Measurements from ENCODE around the gene RNF223. TPM values are rescaled to one million over a fixed set of nuclear protein-coding genes. Genes with fewer than 3 reads are reported as not detected.

RNF223 gene
- total RNA-seq, 1 experiment from 2014 or later: 6.3 TPM

GRCh38 chr1:1085911-1086841 lies 12.1 kb upstream of the RNF223 start:
- intact Hi-C loops (cut with micrococcal nuclease): no loop called here
- Histone ChIP-seq H3K9me3 (ENCODE audit: control insufficient read depth in 1 of 2, insufficient read depth in 1 of 2, low read depth in 1 of 2, low read length in 2 of 2) (no peaks in the 10 kb centered on the region), H4K20me1 (ENCODE audit: insufficient read depth) (no peaks in the 10 kb centered on the region), H3K27me3 (ENCODE audit: insufficient read depth, low read length) (no peaks in the 10 kb centered on the region), H3K9ac (ENCODE audit: low read length) (no peak overlapping the region), H3K9me2 (ENCODE audit: insufficient read depth) (no peaks in the 10 kb centered on the region), H3K27ac (ENCODE audit: low read depth, low read length) (no peak overlapping the region; the same call in 1 of the 2 replicates), H3K79me2 (ENCODE audit: insufficient read depth, low read length) (no peaks in the 10 kb centered on the region), H3K4me1 (ENCODE audit: control insufficient read depth in 1 of 2, insufficient read depth in 2 of 2, low read length in 2 of 2) (no peaks in the 10 kb centered on the region), H3K36me3 (ENCODE audit: control insufficient read depth in 1 of 2, insufficient read depth in 2 of 2, low read length in 2 of 2) (no peaks in the 10 kb centered on the region), H3K4me3 (replicated peaks in 1 of 2; ENCODE audit: low read depth in 1 of 2, low read length in 2 of 2) (no peak overlapping the region), H2AFZ (ENCODE audit: low read depth, low read length, poor library complexity, severe bottlenecking) (no peak overlapping the region), H3K4me2 (ENCODE audit: low read length) (no peak overlapping the region)
- no TSS peak for BruUV-seq (replicated peaks)
- DNase-seq (ENCODE audit: low read depth, low spot score) (no peak), ATAC-seq (no peak)
- TF ChIP-seq SIN3A (IDR thresholded peaks at IDR 0.05; ENCODE audit: low read depth): no peak
- no peak for TF ChIP-seq EZH2 (IDR thresholded peaks at IDR 0.05)
- TF ChIP-seq TCF7L2 (IDR thresholded peaks at IDR 0.05; ENCODE audit: borderline replicate concordance, extremely low read depth, insufficient read depth, insufficient read length): no peak
- TF ChIP-seq CEBPB (IDR thresholded peaks at IDR 0.05; ENCODE audit: low read depth): no peak
- TF ChIP-seq, protein P1, sequence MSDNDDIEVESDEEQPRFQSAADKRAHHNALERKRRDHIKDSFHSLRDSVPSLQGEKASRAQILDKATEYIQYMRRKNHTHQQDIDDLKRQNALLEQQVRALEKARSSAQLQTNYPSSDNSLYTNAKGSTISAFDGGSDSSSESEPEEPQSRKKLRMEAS (IDR thresholded peaks at IDR 0.05): no peak
- ChIA-PET RAD21 (ENCODE audit: low non-redundant PET in 1 of 2, low total read pairs in 2 of 2, uncharacterized antibody in 2 of 2, unreplicated experiment in 2 of 2) (no interaction called here), POLR2A (no interaction called here), CTCF (no interaction called here)

DNA sequence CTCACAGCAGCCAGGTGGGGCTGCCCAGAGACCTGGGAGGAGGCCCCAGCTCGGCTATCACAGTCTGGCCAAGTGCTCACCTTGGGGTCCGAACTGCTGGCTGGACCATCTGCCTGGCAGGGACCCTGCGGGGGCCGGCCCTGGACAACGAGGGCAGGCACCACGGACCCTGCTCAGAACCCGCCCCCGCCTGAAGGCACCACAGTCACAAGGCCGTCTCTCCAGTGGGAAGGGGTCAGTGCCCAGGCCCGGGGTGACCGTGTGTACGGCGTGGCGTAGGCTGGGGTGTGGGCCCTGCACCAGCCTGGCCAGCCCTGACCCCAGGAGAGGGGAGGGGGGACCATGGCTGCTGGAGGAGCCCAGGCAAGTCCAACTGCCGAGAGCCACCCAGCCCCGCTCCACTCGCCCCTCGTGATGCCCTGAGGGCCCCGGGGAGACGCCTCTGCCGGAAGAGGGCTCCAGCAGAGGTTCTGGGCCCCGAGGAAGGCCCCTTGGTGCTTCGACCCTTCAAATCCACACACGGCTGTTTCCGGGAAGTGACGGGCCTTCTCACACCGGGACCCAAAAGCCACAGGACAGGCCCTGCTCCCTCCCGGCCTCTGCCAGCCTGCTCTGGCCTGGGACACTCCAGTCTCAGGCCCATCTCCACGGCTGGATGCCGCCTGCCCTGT lies 11.2 kb upstream of the RNF223 start:
- DNase-seq (ENCODE audit: low read depth, low spot score) (no peak), ATAC-seq (no peak)
- Histone ChIP-seq H3K9me3 (ENCODE audit: control insufficient read depth in 1 of 2, insufficient read depth in 1 of 2, low read depth in 1 of 2, low read length in 2 of 2) (no peaks in the 10 kb centered on the region), H3K9me2 (ENCODE audit: insufficient read depth) (no peaks in the 10 kb centered on the region), H3K4me1 (ENCODE audit: control insufficient read depth in 1 of 2, insufficient read depth in 2 of 2, low read length in 2 of 2) (peaks cover under 1 to 6% of the 10 kb centered on the region in 2 experiments), H3K27me3 (ENCODE audit: insufficient read depth, low read length) (no peaks in the 10 kb centered on the region), H4K20me1 (ENCODE audit: insufficient read depth) (no peaks in the 10 kb centered on the region), H3K9ac (ENCODE audit: low read length) (no peak overlapping the region), H3K27ac (ENCODE audit: low read depth, low read length) (no peak overlapping the region; the same call in 1 of the 2 replicates), H3K4me3 (replicated peaks in 1 of 2; ENCODE audit: low read depth in 1 of 2, low read length in 2 of 2) (no peak overlapping the region), H3K36me3 (ENCODE audit: control insufficient read depth in 1 of 2, insufficient read depth in 2 of 2, low read length in 2 of 2) (no peaks in the 10 kb centered on the region), H3K4me2 (ENCODE audit: low read length) (no peak overlapping the region), H3K79me2 (ENCODE audit: insufficient read depth, low read length) (no peaks in the 10 kb centered on the region), H2AFZ (ENCODE audit: low read depth, low read length, poor library complexity, severe bottlenecking) (no peak overlapping the region)
- intact Hi-C loops (cut with micrococcal nuclease): no loop called here
- BruUV-seq (replicated peaks): no TSS peak
- CTCF ChIA-PET: no interaction called here
- RAD21 ChIA-PET (ENCODE audit: low non-redundant PET in 1 of 2, low total read pairs in 2 of 2, uncharacterized antibody in 2 of 2, unreplicated experiment in 2 of 2): no interaction called here
- POLR2A ChIA-PET: no interaction called here
- TF ChIP-seq EZH2phosphoT487 (IDR thresholded peaks at IDR 0.05; ENCODE audit: borderline replicate concordance) (no peak), JUND (IDR thresholded peaks at IDR 0.05) (no peak), ZFX (IDR thresholded peaks at IDR 0.05) (no peak), ELF1 (IDR thresholded peaks at IDR 0.05; ENCODE audit: borderline replicate concordance, low read depth) (no peak), SRF (IDR thresholded peaks at IDR 0.05; ENCODE audit: low read depth) (no peak), EGR1 (IDR thresholded peaks at IDR 0.05; ENCODE audit: low read depth) (no peak)
- TF ChIP-seq, protein P2, sequence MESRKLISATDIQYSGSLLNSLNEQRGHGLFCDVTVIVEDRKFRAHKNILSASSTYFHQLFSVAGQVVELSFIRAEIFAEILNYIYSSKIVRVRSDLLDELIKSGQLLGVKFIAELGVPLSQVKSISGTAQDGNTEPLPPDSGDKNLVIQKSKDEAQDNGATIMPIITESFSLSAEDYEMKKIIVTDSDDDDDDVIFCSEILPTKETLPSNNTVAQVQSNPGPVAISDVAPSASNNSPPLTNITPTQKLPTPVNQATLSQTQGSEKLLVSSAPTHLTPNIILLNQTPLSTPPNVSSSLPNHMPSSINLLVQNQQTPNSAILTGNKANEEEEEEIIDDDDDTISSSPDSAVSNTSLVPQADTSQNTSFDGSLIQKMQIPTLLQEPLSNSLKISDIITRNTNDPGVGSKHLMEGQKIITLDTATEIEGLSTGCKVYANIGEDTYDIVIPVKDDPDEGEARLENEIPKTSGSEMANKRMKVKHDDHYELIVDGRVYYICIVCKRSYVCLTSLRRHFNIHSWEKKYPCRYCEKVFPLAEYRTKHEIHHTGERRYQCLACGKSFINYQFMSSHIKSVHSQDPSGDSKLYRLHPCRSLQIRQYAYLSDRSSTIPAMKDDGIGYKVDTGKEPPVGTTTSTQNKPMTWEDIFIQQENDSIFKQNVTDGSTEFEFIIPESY (IDR thresholded peaks at IDR 0.05; ENCODE audit: extremely low read depth, insufficient replicate concordance, low read length): no peak
- TF ChIP-seq, protein P3, sequence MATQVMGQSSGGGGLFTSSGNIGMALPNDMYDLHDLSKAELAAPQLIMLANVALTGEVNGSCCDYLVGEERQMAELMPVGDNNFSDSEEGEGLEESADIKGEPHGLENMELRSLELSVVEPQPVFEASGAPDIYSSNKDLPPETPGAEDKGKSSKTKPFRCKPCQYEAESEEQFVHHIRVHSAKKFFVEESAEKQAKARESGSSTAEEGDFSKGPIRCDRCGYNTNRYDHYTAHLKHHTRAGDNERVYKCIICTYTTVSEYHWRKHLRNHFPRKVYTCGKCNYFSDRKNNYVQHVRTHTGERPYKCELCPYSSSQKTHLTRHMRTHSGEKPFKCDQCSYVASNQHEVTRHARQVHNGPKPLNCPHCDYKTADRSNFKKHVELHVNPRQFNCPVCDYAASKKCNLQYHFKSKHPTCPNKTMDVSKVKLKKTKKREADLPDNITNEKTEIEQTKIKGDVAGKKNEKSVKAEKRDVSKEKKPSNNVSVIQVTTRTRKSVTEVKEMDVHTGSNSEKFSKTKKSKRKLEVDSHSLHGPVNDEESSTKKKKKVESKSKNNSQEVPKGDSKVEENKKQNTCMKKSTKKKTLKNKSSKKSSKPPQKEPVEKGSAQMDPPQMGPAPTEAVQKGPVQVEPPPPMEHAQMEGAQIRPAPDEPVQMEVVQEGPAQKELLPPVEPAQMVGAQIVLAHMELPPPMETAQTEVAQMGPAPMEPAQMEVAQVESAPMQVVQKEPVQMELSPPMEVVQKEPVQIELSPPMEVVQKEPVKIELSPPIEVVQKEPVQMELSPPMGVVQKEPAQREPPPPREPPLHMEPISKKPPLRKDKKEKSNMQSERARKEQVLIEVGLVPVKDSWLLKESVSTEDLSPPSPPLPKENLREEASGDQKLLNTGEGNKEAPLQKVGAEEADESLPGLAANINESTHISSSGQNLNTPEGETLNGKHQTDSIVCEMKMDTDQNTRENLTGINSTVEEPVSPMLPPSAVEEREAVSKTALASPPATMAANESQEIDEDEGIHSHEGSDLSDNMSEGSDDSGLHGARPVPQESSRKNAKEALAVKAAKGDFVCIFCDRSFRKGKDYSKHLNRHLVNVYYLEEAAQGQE (IDR thresholded peaks at IDR 0.05; ENCODE audit: low read depth): no peak
